Trophoblast cell (in vitro differentiated cells and primary cell): Measurements from ENCODE around the gene RAB35.

ENCODE experiments used
- DNase-seq, 2 donors: peaks; one replicate each; pipeline ENCODE4 v3.0.0-alpha.2; 2016
- H2AFZ ChIP-seq: 2 replicates; pipeline ENCODE4 v1.6.1; 2013; ENCODE audit warnings: low read length, moderate library complexity, mild to moderate bottlenecking; ENCODE audit not compliant: insufficient read depth, poor library complexity
- H2AK5ac ChIP-seq: 2 replicates; pipeline ENCODE4 v1.6.1; 2013; ENCODE audit warnings: mild to moderate bottlenecking, low read length
- H2BK120ac ChIP-seq: 2 replicates; pipeline ENCODE4 v1.6.1; 2013; ENCODE audit warnings: low read length, mild to moderate bottlenecking, moderate library complexity; ENCODE audit not compliant: insufficient read depth, poor library complexity
- H2BK12ac ChIP-seq: 2 replicates; pipeline ENCODE4 v1.6.1; 2013; ENCODE audit warnings: mild to moderate bottlenecking, low read length, moderate library complexity
- H2BK5ac ChIP-seq: 2 replicates; pipeline ENCODE4 v1.6.1; 2013; ENCODE audit warnings: low read length, low read depth, moderate library complexity, mild to moderate bottlenecking; ENCODE audit not compliant: poor library complexity
- H3K14ac ChIP-seq: 2 replicates; pipeline ENCODE4 v1.6.1; 2013; ENCODE audit warnings: mild to moderate bottlenecking, low read length
- H3K18ac ChIP-seq: 2 replicates; pipeline ENCODE4 v1.6.1; 2013; ENCODE audit warnings: mild to moderate bottlenecking, low read length
- H3K23ac ChIP-seq: 2 replicates; pipeline ENCODE4 v1.6.1; 2013; ENCODE audit warnings: low read length
- H3K27ac ChIP-seq: 2 replicates; pipeline ENCODE4 v1.5.1; 2013; ENCODE audit warnings: low read depth, mild to moderate bottlenecking, inconsistent platforms, low read length, moderate library complexity
- H3K27me3 ChIP-seq: 2 replicates; pipeline ENCODE4 v1.6.1; 2013; ENCODE audit warnings: inconsistent platforms, mild to moderate bottlenecking, low read length, moderate library complexity; ENCODE audit not compliant: insufficient read depth
- H3K36me3 ChIP-seq, 2 experiments: 1 replicate in 1 of 2; 2 replicates in 1 of 2; pipeline ENCODE4 v1.6.1; 2013; ENCODE audit warnings: low read length in 2 of 2, mild to moderate bottlenecking in 2 of 2, moderate library complexity in 1 of 2; ENCODE audit not compliant: insufficient read depth in 2 of 2, control insufficient read depth in 1 of 2
- H3K4ac ChIP-seq: 2 replicates; pipeline ENCODE4 v1.6.1; 2013; ENCODE audit warnings: low read depth, mild to moderate bottlenecking, low read length, moderate library complexity
- H3K4me1 ChIP-seq, 2 experiments: 1 replicate in 1 of 2; 2 replicates in 1 of 2; pipeline ENCODE4 v1.6.1; 2013; ENCODE audit warnings: low read length in 2 of 2, mild to moderate bottlenecking in 2 of 2, moderate library complexity in 1 of 2; ENCODE audit not compliant: insufficient read depth in 2 of 2, control insufficient read depth in 1 of 2
- H3K4me2 ChIP-seq: 2 replicates; pipeline ENCODE4 v1.6.1; 2013; ENCODE audit warnings: inconsistent platforms, mild to moderate bottlenecking, low read length, moderate library complexity
- H3K4me3 ChIP-seq: 2 replicates; pipeline ENCODE4 v1.5.1; 2013; ENCODE audit warnings: mild to moderate bottlenecking, low read depth, low read length, inconsistent platforms
- H3K79me1 ChIP-seq: one replicate; pipeline ENCODE4 v1.6.1; 2013; ENCODE audit warnings: low read length
- H3K79me2 ChIP-seq: 2 replicates; pipeline ENCODE4 v1.6.1; 2013; ENCODE audit warnings: low read length, mild to moderate bottlenecking; ENCODE audit not compliant: control insufficient read depth, insufficient read depth, poor library complexity
- H3K9ac ChIP-seq: 2 replicates; pipeline ENCODE4 v1.6.1; 2013; ENCODE audit warnings: mild to moderate bottlenecking, low read length
- H3K9me3 ChIP-seq: 2 replicates; pipeline ENCODE4 v1.6.1; 2013; ENCODE audit warnings: low read depth, mild to moderate bottlenecking, control low read depth, inconsistent platforms, low read length; ENCODE audit not compliant: insufficient read depth
- H4K12ac ChIP-seq: 2 replicates; pipeline ENCODE4 v1.6.1; 2013; ENCODE audit warnings: low read depth, mild to moderate bottlenecking, low read length, moderate library complexity
- H4K8ac ChIP-seq: 2 replicates; pipeline ENCODE4 v1.6.1; 2013; ENCODE audit warnings: low read depth, mild to moderate bottlenecking, low read length, moderate library complexity
- H4K91ac ChIP-seq: one replicate; pipeline ENCODE4 v1.6.1; 2013; ENCODE audit warnings: low read depth, mild to moderate bottlenecking, low read length, moderate library complexity
- WGBS: extraction: QIAGEN DNeasy Blood & Tissue Kit; methylation state at CpG from one replicate; pipeline ENCODE4 v1.1.7; 2013; ENCODE audit warnings: missing lambda C conversion rate; ENCODE audit not compliant: insufficient read length, insufficient coverage; ENCODE audit errors: extremely low coverage; 5-methylcytosine and 5-hydroxymethylcytosine counted together

RAB35 gene

DNA sequence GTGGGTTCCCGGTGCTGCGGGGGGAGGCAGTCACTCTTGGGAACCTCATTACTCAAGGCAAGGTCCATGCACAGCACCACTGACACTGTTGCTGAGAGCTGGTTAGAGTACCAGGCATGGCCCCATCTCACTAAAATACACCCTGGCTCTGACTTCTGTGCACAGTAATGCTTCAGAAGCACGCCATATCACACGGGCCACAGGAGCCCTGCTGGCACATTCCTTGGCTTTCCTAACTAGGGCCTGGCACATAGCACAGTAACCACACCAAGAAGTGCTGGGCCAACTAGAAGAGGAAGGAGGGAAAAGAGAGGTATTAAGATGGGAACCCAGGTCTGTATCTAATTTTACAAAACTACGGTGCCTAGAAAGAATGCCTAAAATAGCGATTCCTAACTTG, 13.5 kb upstream of the RAB35 start:
- Histone ChIP-seq H4K91ac (no peak overlapping the region), H2BK120ac (no peak overlapping the region), H4K8ac (no peak overlapping the region), H3K27ac (no peak overlapping the region), H3K4me2 (no peak overlapping the region), H3K79me1 (no peaks in the 10 kb centered on the region), H3K9me3 (peaks cover 2% of the 10 kb centered on the region), H3K9ac (no peak overlapping the region), H3K36me3 (peaks cover 75 to 83% of the 10 kb centered on the region in 2 experiments), H2AFZ (no peak overlapping the region), H3K14ac (no peak overlapping the region), H2BK12ac (no peak overlapping the region), H3K4me1 (no peaks in the 10 kb centered on the region), H3K4ac (no peak overlapping the region), H3K4me3 (no peak overlapping the region), H3K18ac (no peak overlapping the region), H4K12ac (no peak overlapping the region), H3K23ac (no peak overlapping the region), H3K79me2 (no peaks in the 10 kb centered on the region), H2BK5ac (no peak overlapping the region), H3K27me3 (no peaks in the 10 kb centered on the region), H2AK5ac (no peak overlapping the region)
- no peak for DNase-seq
- WGBS, result no CpG with 5 or more reads among the region's 6 CpGs

DNA sequence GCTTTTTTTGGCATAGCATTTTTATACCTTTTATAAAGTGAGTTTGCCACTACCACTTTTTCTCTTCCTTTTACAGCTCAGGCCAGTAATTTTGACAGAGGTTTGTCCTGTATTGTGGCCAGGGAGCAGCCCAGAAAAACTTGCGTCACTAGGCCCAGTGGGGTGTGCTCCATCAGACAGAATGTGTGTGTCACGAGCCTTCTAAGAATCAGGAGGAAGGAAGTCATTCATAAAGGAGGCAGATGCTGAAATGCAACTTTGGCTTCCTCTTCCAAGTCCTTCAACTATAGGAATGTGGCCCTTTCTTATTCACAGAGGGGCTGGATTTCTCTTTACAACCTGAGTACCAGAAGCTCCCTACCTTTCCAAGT, 10.1 kb upstream of the RAB35 start:
- Histone ChIP-seq H3K14ac (no peak overlapping the region), H3K27me3 (no peaks in the 10 kb centered on the region), H3K4me3 (no peak overlapping the region), H3K4me2 (no peak overlapping the region), H2AK5ac (no peak overlapping the region), H3K4ac (no peak overlapping the region), H3K23ac (no peak overlapping the region), H3K79me1 (no peaks in the 10 kb centered on the region), H3K27ac (no peak overlapping the region), H2BK12ac (no peak overlapping the region), H4K91ac (no peak overlapping the region), H4K12ac (no peak overlapping the region), H3K79me2 (no peaks in the 10 kb centered on the region), H3K9ac (no peak overlapping the region), H2BK5ac (no peak overlapping the region), H2AFZ (no peak overlapping the region), H3K4me1 (peaks cover 5 to 6% of the 10 kb centered on the region in 2 experiments), H4K8ac (no peak overlapping the region), H2BK120ac (no peak overlapping the region), H3K36me3 (peaks cover 45 to 51% of the 10 kb centered on the region in 2 experiments), H3K18ac (no peak overlapping the region), H3K9me3 (peaks cover 2% of the 10 kb centered on the region)
- DNase-seq, result peak in 1 of 2 donors; percentile 30
- no CpG with 5 or more reads among the region's 2 CpGs for WGBS

DNA sequence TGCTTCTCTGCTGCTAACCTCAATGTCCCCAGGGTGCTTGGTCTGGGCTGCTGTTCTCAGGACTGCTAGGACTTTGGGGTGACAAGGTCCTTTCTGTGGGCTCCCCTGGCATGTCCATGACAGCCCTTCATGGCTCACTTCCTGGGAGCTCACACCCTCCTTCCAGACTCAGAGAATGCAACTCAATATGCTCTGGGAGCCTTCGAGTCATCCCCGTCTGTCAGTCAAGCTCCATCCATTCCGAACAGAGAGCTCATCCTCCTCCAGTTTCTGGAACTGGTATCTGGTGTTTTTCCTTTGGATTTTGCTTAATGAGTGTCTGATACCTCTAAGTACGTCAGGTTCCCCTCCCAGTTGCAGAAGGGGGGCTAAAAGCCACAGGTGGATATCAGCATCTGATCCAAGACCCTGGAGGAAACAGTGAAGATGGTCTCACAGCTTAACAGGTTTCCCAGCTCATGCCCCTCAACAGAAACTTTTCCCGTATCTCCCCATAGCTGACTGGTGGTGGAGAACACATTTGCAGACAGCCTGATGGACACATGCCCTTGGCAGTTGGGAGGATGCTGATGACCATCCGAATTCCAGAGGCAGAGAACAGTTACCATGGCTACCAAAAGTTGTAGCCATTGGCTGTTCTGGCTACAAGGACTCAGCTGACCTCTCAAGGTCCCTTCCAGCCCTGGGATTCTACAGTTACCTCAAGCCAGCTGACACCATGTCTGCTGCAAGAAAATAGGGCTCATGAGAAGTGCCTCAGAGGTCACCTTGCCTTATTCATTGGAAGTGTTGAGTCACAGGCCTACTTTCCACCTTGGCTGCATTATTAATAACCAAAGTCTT, 9.5 kb upstream of the RAB35 start:
- WGBS, result no CpG with 5 or more reads among the region's 6 CpGs
- H3K14ac ChIP-seq, result no peak overlapping the region
- no peak overlapping the region for H4K12ac ChIP-seq
- peak in 1 of 2 donors; percentile 31 for DNase-seq
- H4K91ac ChIP-seq, result no peak overlapping the region
- H2BK5ac ChIP-seq, result no peak overlapping the region
- H3K27me3 ChIP-seq, result no peaks in the 10 kb centered on the region
- no peaks in the 10 kb centered on the region for H3K79me1 ChIP-seq
- no peak overlapping the region for H2BK120ac ChIP-seq
- H3K79me2 ChIP-seq, result no peaks in the 10 kb centered on the region
- no peak overlapping the region for H3K27ac ChIP-seq
- H3K23ac ChIP-seq, result no peak overlapping the region
- no peaks in the 10 kb centered on the region for H3K9me3 ChIP-seq
- H3K4ac ChIP-seq, result no peak overlapping the region
- no peak overlapping the region for H2AFZ ChIP-seq
- H3K36me3 ChIP-seq, result peaks cover 39 to 44% of the 10 kb centered on the region in 2 experiments
- no peak overlapping the region for H3K18ac ChIP-seq
- H2AK5ac ChIP-seq, result no peak overlapping the region
- no peak overlapping the region for H3K4me3 ChIP-seq
- no peak overlapping the region for H2BK12ac ChIP-seq
- peaks cover 5 to 6% of the 10 kb centered on the region in 2 experiments for H3K4me1 ChIP-seq
- no peak overlapping the region for H3K9ac ChIP-seq
- no peak overlapping the region for H4K8ac ChIP-seq
- no peak overlapping the region for H3K4me2 ChIP-seq

- Histone ChIP-seq H4K91ac (no peak overlapping the region), H3K4me2 (no peak overlapping the region), H3K9me3 (no peaks in the 10 kb centered on the region), H2BK12ac (no peak overlapping the region), H3K9ac (no peak overlapping the region), H3K79me2 (no peaks in the 10 kb centered on the region), H4K12ac (no peak overlapping the region), H2BK120ac (no peak overlapping the region), H3K27me3 (no peaks in the 10 kb centered on the region), H3K36me3 (peaks cover 30 to 35% of the 10 kb centered on the region in 2 experiments), H3K14ac (no peak overlapping the region), H3K4me3 (no peak overlapping the region), H2AK5ac (no peak overlapping the region), H2BK5ac (no peak overlapping the region), H3K4ac (no peak overlapping the region), H3K23ac (no peak overlapping the region), H3K27ac (no peak overlapping the region), H3K4me1 (peaks cover 5 to 6% of the 10 kb centered on the region in 2 experiments), H3K18ac (no peak overlapping the region), H2AFZ (no peak overlapping the region), H4K8ac (no peak overlapping the region), H3K79me1 (no peaks in the 10 kb centered on the region)
- DNase-seq, result peak in 1 of 2 donors; percentile 6
- no CpG with 5 or more reads among the region's 4 CpGs for WGBS
Measured at GRCh38 chr12:120125029-120125428, 8.5 kb upstream of the RAB35 start.
